HEK293 (cell line): ENCODE results near the gene NFATC3.

Source experiments
- KLF8 ChIP-seq: fragments of 450-650 bp; formaldehyde crosslinking; IDR thresholded peaks from 2 replicates; pipeline ENCODE4 v1.5.1; 2016; ENCODE audit warnings: missing biosample characterization, missing genetic modification characterization
- ZNF157 ChIP-seq: fragments of 450-650 bp; formaldehyde crosslinking; IDR thresholded peaks from 2 replicates; pipeline ENCODE4 v1.5.1; 2016; ENCODE audit warnings: missing biosample characterization, missing genetic modification characterization
- ZNF302 ChIP-seq: fragments of 450-650 bp; formaldehyde crosslinking; IDR thresholded peaks from 2 replicates; pipeline ENCODE4 v1.5.1; 2016; ENCODE audit warnings: missing biosample characterization, missing genetic modification characterization, low read depth
- TF ChIP-seq, protein P1 (sequence below): fragments of 450-650 bp; formaldehyde crosslinking; IDR thresholded peaks from 2 replicates; pipeline ENCODE4 v1.5.1; 2016; ENCODE audit warnings: missing biosample characterization, missing genetic modification characterization
- TF ChIP-seq, protein P2 (sequence below): fragments of 450-650 bp; formaldehyde crosslinking; IDR thresholded peaks from 2 replicates; pipeline ENCODE4 v1.5.1; 2016; ENCODE audit warnings: missing biosample characterization, missing genetic modification characterization
- TF ChIP-seq, protein P3 (sequence below): fragments of 450-650 bp; formaldehyde crosslinking; IDR thresholded peaks from 2 replicates; pipeline ENCODE4 v1.5.1; 2017; ENCODE audit warnings: missing biosample characterization, missing genetic modification characterization
- TF ChIP-seq, protein P4 (sequence below): fragments of 450-650 bp; formaldehyde crosslinking; IDR thresholded peaks from 2 replicates; pipeline ENCODE4 v1.5.1; 2016; ENCODE audit warnings: missing biosample characterization, missing genetic modification characterization
- TF ChIP-seq, protein P5 (sequence below): IDR thresholded peaks from 2 replicates; pipeline ENCODE4 v1.6.1; 2011; ENCODE audit warnings: mild to moderate bottlenecking, low read depth, low read length, borderline replicate concordance

DNA sequence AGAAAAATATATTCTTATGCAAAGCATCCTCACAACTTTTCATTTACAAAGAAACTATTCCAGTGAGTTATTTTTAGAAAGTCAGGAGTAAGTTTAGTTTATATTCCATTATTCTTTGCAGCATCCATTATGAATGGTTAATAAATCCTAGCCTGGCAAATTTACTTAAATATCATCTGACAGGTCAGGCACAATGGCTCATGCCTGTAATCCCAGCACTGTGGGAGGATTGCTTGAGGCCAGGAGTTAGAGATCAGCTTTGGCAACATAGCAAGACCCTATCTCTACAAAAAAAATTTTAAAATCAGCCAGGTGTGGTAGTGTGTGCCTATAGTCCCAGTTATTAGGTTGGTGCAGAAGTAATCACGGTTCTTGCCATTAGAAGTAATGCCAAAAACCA, 137.9 kb downstream of the NFATC3 start:
- no peak for TF ChIP-seq ZNF302 (tag by site-specific recombination)
- TF ChIP-seq, protein P1, sequence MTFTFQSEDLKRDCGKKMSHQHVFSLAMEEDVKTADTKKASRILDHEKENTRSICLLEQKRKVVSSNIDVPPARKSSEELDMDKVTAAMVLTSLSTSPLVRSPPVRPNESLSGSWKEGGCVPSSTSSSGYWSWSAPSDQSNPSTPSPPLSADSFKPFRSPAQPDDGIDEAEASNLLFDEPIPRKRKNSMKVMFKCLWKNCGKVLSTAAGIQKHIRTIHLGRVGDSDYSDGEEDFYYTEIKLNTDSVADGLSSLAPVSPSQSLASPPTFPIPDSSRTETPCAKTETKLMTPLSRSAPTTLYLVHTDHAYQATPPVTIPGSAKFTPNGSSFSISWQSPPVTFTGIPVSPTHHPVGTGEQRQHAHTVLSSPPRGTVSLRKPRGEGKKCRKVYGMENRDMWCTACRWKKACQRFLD (tag by site-specific recombination), result no peak
- TF ChIP-seq ZNF157 (tag by site-specific recombination), result no peak
- TF ChIP-seq, protein P2, sequence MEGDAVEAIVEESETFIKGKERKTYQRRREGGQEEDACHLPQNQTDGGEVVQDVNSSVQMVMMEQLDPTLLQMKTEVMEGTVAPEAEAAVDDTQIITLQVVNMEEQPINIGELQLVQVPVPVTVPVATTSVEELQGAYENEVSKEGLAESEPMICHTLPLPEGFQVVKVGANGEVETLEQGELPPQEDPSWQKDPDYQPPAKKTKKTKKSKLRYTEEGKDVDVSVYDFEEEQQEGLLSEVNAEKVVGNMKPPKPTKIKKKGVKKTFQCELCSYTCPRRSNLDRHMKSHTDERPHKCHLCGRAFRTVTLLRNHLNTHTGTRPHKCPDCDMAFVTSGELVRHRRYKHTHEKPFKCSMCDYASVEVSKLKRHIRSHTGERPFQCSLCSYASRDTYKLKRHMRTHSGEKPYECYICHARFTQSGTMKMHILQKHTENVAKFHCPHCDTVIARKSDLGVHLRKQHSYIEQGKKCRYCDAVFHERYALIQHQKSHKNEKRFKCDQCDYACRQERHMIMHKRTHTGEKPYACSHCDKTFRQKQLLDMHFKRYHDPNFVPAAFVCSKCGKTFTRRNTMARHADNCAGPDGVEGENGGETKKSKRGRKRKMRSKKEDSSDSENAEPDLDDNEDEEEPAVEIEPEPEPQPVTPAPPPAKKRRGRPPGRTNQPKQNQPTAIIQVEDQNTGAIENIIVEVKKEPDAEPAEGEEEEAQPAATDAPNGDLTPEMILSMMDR (tag by site-specific recombination), result no peak
- TF ChIP-seq, protein P3, sequence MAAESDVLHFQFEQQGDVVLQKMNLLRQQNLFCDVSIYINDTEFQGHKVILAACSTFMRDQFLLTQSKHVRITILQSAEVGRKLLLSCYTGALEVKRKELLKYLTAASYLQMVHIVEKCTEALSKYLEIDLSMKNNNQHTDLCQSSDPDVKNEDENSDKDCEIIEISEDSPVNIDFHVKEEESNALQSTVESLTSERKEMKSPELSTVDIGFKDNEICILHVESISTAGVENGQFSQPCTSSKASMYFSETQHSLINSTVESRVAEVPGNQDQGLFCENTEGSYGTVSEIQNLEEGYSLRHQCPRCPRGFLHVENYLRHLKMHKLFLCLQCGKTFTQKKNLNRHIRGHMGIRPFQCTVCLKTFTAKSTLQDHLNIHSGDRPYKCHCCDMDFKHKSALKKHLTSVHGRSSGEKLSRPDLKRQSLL, result no peak
- TF ChIP-seq, protein P4, sequence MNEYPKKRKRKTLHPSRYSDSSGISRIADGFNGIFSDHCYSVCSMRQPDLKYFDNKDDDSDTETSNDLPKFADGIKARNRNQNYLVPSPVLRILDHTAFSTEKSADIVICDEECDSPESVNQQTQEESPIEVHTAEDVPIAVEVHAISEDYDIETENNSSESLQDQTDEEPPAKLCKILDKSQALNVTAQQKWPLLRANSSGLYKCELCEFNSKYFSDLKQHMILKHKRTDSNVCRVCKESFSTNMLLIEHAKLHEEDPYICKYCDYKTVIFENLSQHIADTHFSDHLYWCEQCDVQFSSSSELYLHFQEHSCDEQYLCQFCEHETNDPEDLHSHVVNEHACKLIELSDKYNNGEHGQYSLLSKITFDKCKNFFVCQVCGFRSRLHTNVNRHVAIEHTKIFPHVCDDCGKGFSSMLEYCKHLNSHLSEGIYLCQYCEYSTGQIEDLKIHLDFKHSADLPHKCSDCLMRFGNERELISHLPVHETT (tag by site-specific recombination), result no peak
- TF ChIP-seq, protein P5, sequence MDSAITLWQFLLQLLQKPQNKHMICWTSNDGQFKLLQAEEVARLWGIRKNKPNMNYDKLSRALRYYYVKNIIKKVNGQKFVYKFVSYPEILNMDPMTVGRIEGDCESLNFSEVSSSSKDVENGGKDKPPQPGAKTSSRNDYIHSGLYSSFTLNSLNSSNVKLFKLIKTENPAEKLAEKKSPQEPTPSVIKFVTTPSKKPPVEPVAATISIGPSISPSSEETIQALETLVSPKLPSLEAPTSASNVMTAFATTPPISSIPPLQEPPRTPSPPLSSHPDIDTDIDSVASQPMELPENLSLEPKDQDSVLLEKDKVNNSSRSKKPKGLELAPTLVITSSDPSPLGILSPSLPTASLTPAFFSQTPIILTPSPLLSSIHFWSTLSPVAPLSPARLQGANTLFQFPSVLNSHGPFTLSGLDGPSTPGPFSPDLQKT, result no peak
- no peak for TF ChIP-seq KLF8
